Central memory CD8-positive, alpha-beta T cell (primary cell): ENCODE data around the gene AMPD1.
A peak's percentile ranks its signal among the peaks of the same experiment; 100 is the strongest.

Experiments used
- ATAC-seq: fragments of 150-1000 bp; cut with Tn5 transposase; replicated peaks from 2 replicates; pipeline ENCODE4 v1.10.0; 2022; ENCODE audit warnings: mild to moderate bottlenecking, moderate FRiP score, moderate number of reproducible peaks; ENCODE audit not compliant: poor library complexity, severe bottlenecking; ENCODE audit errors: extremely low read depth
- DNase-seq, 2 donors: peaks; one replicate each; pipeline ENCODE4 v3.0.0; 2021; ENCODE audit warnings: low spot score in 2 of 2
- H3K27ac Mint-ChIP-seq: one replicate; pipeline ENCODE4 v1.8.0; 2022; ENCODE audit warnings: low read depth, mild to moderate bottlenecking, moderate library complexity, mixed read lengths
- H3K27me3 Mint-ChIP-seq: one replicate; pipeline ENCODE4 v1.8.0; 2022; ENCODE audit warnings: mixed read lengths
- H3K36me3 Mint-ChIP-seq: one replicate; pipeline ENCODE4 v1.8.0; 2022; ENCODE audit warnings: mild to moderate bottlenecking, moderate library complexity, mixed read lengths; ENCODE audit not compliant: insufficient read depth
- H3K4me1 Mint-ChIP-seq: one replicate; pipeline ENCODE4 v1.8.0; 2022; ENCODE audit warnings: mixed read lengths
- H3K4me3 Mint-ChIP-seq: one replicate; pipeline ENCODE4 v1.8.0; 2022; ENCODE audit warnings: mild to moderate bottlenecking, moderate library complexity, mixed read lengths
- H3K9me3 Mint-ChIP-seq: one replicate; pipeline ENCODE4 v1.8.0; 2022; ENCODE audit warnings: mixed read lengths

AMPD1 gene

GRCh38 chr1:114695430-114696058, at the start of gene AMPD1:
Gene AMPD1 (minus strand): TSS chr1:114695546. CDS start chr1:114695471, 75 bp downstream.
- Mint-ChIP-seq H3K4me1 (no peaks in the 10 kb centered on the region), H3K27ac (no peak within 1 kb of the TSS), H3K27me3 (peaks cover 20% of the 10 kb centered on the region), H3K9me3 (no peaks in the 10 kb centered on the region), H3K36me3 (peaks cover 3% of the 10 kb centered on the region), H3K4me3 (no peak within 1 kb of the TSS)
- DNase-seq (no peak), ATAC-seq (no peak)

- H3K4me1 Mint-ChIP-seq: peaks cover 50% of the 10 kb centered on the region
- ATAC-seq: no peak
- no peaks in the 10 kb centered on the region for H3K27me3 Mint-ChIP-seq
- H3K36me3 Mint-ChIP-seq: peaks cover 66% of the 10 kb centered on the region
- no peaks in the 10 kb centered on the region for H3K9me3 Mint-ChIP-seq
- no peak overlapping the region for H3K4me3 Mint-ChIP-seq
- H3K27ac Mint-ChIP-seq: peak overlapping the region; percentile 30
- DNase-seq: no peak
Measured at GRCh38 chr1:114741963-114742746, 46.8 kb upstream of the AMPD1 start.

DNA sequence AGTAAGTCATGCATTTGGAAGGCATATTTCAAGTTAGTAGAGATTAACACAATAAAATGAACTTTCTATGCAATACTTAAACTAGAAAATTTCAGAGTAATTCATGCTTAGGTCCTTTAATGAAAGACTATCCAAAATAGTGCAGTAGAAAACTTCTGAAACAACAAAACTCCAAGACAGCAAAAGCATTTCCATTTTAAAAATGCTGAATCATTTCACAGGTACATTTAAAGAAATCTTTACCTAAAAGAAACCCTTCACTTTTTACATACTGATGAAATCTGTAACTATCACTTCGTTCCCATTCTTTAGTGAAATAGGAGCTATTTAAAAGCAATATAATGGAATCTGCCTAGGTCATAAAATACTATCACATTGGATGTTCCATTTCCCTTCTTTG, 45.0 kb upstream of the AMPD1 start:
- H3K4me3 Mint-ChIP-seq: no peak overlapping the region
- ATAC-seq: no peak
- no peaks in the 10 kb centered on the region for H3K27me3 Mint-ChIP-seq
- peaks cover 66% of the 10 kb centered on the region for H3K36me3 Mint-ChIP-seq
- no peak for DNase-seq
- H3K9me3 Mint-ChIP-seq: no peaks in the 10 kb centered on the region
- H3K4me1 Mint-ChIP-seq: peaks cover 43% of the 10 kb centered on the region
- no peak overlapping the region for H3K27ac Mint-ChIP-seq

DNA sequence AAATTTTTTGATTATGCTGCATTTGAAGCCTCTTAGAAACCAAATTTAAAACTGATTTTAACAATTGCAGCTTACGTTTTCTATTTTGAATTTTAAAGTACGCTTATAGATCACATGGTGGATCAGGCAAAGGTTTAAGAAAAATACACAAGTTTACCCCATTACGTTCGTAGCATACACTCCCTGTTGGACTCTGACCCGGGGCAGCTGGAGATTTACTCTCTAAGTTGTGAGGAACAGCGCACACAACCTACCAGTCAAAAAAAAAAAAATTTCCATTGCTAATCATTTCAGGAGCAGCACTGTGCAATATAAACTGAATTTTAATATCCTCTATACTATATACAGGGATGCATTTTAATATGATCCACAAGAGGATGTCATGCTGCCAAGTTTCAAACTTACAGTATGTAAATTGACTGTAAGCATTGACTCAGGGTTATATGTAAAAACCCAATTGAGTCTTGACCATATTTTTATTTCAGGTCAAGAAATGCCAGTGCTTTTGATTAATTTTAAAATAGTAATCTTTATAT, 42.0 kb upstream of the AMPD1 start:
- no peaks in the 10 kb centered on the region for H3K9me3 Mint-ChIP-seq
- H3K27me3 Mint-ChIP-seq: no peaks in the 10 kb centered on the region
- no peak for ATAC-seq
- no peak for DNase-seq
- H3K36me3 Mint-ChIP-seq: peaks cover 80% of the 10 kb centered on the region
- peaks cover 30% of the 10 kb centered on the region for H3K4me1 Mint-ChIP-seq
- no peak overlapping the region for H3K27ac Mint-ChIP-seq
- H3K4me3 Mint-ChIP-seq: no peak overlapping the region

- ATAC-seq (no peak), DNase-seq (no peak)
- H3K4me1 Mint-ChIP-seq: peaks cover 16% of the 10 kb centered on the region
- H3K36me3 Mint-ChIP-seq: peaks cover 89% of the 10 kb centered on the region
- no peak overlapping the region for H3K4me3 Mint-ChIP-seq
- H3K9me3 Mint-ChIP-seq: no peaks in the 10 kb centered on the region
- H3K27ac Mint-ChIP-seq: peak overlapping the region; percentile 20
- H3K27me3 Mint-ChIP-seq: no peaks in the 10 kb centered on the region
Measured at GRCh38 chr1:114735479-114735878, 40.1 kb upstream of the AMPD1 start.

GRCh38 chr1:114729782-114730181, 34.4 kb upstream of the AMPD1 start:
- H3K36me3 Mint-ChIP-seq: peaks cover 97% of the 10 kb centered on the region
- H3K4me1 Mint-ChIP-seq: no peaks in the 10 kb centered on the region
- no peaks in the 10 kb centered on the region for H3K27me3 Mint-ChIP-seq
- no peaks in the 10 kb centered on the region for H3K9me3 Mint-ChIP-seq
- H3K4me3 Mint-ChIP-seq: no peak overlapping the region
- DNase-seq (no peak), ATAC-seq (no peak)
- H3K27ac Mint-ChIP-seq: peak overlapping the region; percentile 67

DNA sequence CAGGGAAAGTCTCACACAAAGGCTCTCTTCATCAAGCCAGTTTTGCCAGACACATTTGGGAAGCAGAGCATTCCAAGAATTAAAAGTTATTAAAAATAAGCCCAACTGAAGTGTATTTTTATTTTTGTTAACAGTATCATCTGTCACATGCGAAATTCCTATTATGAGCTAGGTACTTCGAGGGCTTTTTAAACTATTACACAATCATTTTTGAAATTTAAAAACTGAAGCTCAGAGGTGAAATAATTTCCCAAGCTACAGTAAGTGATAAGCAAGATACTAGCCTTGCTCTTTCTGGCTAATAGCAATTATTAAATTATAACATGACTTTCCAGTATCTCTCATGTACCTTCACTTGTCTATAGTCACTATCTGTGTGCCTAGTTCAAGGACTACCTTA, 33.2 kb upstream of the AMPD1 start:
- H3K27me3 Mint-ChIP-seq: no peaks in the 10 kb centered on the region
- H3K36me3 Mint-ChIP-seq: peaks cover 96% of the 10 kb centered on the region
- H3K4me1 Mint-ChIP-seq: no peaks in the 10 kb centered on the region
- ATAC-seq (no peak), DNase-seq (no peak)
- no peak overlapping the region for H3K4me3 Mint-ChIP-seq
- H3K27ac Mint-ChIP-seq: no peak overlapping the region
- no peaks in the 10 kb centered on the region for H3K9me3 Mint-ChIP-seq

GRCh38 chr1:114725230-114725629, 29.9 kb upstream of the AMPD1 start:
- Mint-ChIP-seq H3K27ac (no peak overlapping the region), H3K9me3 (no peaks in the 10 kb centered on the region), H3K4me3 (no peak overlapping the region), H3K4me1 (no peaks in the 10 kb centered on the region), H3K27me3 (no peaks in the 10 kb centered on the region), H3K36me3 (peaks cover 91% of the 10 kb centered on the region)
- no peak for DNase-seq
- ATAC-seq: no peak

GRCh38 chr1:114723915-114724314, 28.6 kb upstream of the AMPD1 start:
- no peaks in the 10 kb centered on the region for H3K4me1 Mint-ChIP-seq
- no peak for ATAC-seq
- H3K36me3 Mint-ChIP-seq: peaks cover 90% of the 10 kb centered on the region
- no peaks in the 10 kb centered on the region for H3K9me3 Mint-ChIP-seq
- H3K4me3 Mint-ChIP-seq: no peak overlapping the region
- peak overlapping the region; percentile 44 for H3K27ac Mint-ChIP-seq
- H3K27me3 Mint-ChIP-seq: no peaks in the 10 kb centered on the region
- DNase-seq: no peak

GRCh38 chr1:114723457-114723856, 28.1 kb upstream of the AMPD1 start:
- DNase-seq: no peak
- H3K36me3 Mint-ChIP-seq: peaks cover 92% of the 10 kb centered on the region
- peak overlapping the region; percentile 44 for H3K27ac Mint-ChIP-seq
- H3K4me1 Mint-ChIP-seq: no peaks in the 10 kb centered on the region
- ATAC-seq: no peak
- H3K27me3 Mint-ChIP-seq: no peaks in the 10 kb centered on the region
- no peaks in the 10 kb centered on the region for H3K9me3 Mint-ChIP-seq
- no peak overlapping the region for H3K4me3 Mint-ChIP-seq

GRCh38 chr1:114720492-114720891, 25.1 kb upstream of the AMPD1 start:
- H3K27ac Mint-ChIP-seq: no peak overlapping the region
- H3K36me3 Mint-ChIP-seq: peaks cover 81% of the 10 kb centered on the region
- no peak for ATAC-seq
- H3K4me1 Mint-ChIP-seq: peaks cover 14% of the 10 kb centered on the region
- H3K9me3 Mint-ChIP-seq: no peaks in the 10 kb centered on the region
- no peaks in the 10 kb centered on the region for H3K27me3 Mint-ChIP-seq
- no peak for DNase-seq
- H3K4me3 Mint-ChIP-seq: no peak overlapping the region

DNA sequence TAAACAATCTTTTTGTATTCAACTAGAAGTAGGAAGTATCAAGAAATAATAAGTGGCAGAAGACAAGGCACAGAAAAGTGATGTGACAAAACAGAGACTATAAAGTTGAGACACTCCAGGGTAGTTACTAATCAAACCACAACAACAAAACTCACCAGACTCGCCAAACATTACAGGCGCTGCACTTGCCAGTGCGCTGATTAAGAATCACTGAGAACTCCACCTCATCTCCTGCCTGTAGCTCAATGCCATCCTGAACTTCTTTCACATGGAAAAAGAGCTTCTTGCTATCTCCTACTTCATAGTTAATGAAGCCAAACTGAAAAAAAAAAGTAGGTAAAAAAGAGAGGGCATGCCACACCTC, 24.1 kb upstream of the AMPD1 start:
- H3K27ac Mint-ChIP-seq: peak overlapping the region; percentile 55
- no peaks in the 10 kb centered on the region for H3K9me3 Mint-ChIP-seq
- H3K27me3 Mint-ChIP-seq: no peaks in the 10 kb centered on the region
- H3K4me3 Mint-ChIP-seq: no peak overlapping the region
- ATAC-seq (no peak), DNase-seq (no peak)
- peaks cover 71% of the 10 kb centered on the region for H3K36me3 Mint-ChIP-seq
- peaks cover 14% of the 10 kb centered on the region for H3K4me1 Mint-ChIP-seq
